ENCODE data around the gene SDR39U1.
"Not testable (repeated sequence)": the region's sequence is repeated elsewhere in the genome, so short reads cannot be mapped to it uniquely, and the experiment has no call there.

GRCh38 chr14:24482699-24483303, 40.2 kb upstream of the SDR39U1 start:
- TF ChIP-seq CTCF, POLR2A (IDR thresholded peaks at IDR 0.05): not testable (repeated sequence)

All from right lobe of liver (tissue), 4 donors.